Heart left ventricle (tissue), 13 donors: ENCODE data around the gene SUSD1.

Experiments used
- POLR2A ChIP-seq, 2 donors: fragments of 450-650 bp; IDR thresholded peaks; one replicate each; pipeline ENCODE4 v1.6.1; 2017; ENCODE audit warnings: antibody characterized with exemption in 2 of 2, mild to moderate bottlenecking in 2 of 2, moderate library complexity in 2 of 2
- TF ChIP-seq, protein P1 (sequence below), 12 donors: fragments of 200-600 bp; sonication (generic) in 4 of 12; IDR thresholded peaks; one replicate each; pipeline versions ENCODE4 v1.5.0 to v1.8.0; 2018 to 2022; ENCODE audit warnings: antibody characterized with exemption in 12 of 12, mild to moderate bottlenecking in 5 of 12
- donor health status: ischemic (EF 13 %, LVEDD 7.1; RV severe dilation, severe dysfunction).
- donor health status: DM: no; HTN: yes; CAD: no.
- donor health status: DM: no; HTN: no; CAD: no.
- donor health status: ischemic (EF 25% LVEDD 6.9; RV normal size, moderate dysfunction).
- donor health status: ischemic (EF 25% LVEDD 5.7; RV mildly dilated, moderate dysfunction).
- donor health status: ischemic (EF 35%, LVEDD 5.7; RV mildly dilated, moderate dysfunction).
- donor health status: nonischemic (EF 11% LVEDD 7.7; RV severe dilation, severe dysfunction).
- donor health status: DM: yes; HTN: yes; CAD: no.
- donor health status: PGD.
- donor health status: ischemic (EF 29% LVEDD 5.4; RV normal size, mild dysfunction).
- donor health status: nonischemic (EF 23%, LVEDD 6.1; RV moderate dilation, normal function).

DNA sequence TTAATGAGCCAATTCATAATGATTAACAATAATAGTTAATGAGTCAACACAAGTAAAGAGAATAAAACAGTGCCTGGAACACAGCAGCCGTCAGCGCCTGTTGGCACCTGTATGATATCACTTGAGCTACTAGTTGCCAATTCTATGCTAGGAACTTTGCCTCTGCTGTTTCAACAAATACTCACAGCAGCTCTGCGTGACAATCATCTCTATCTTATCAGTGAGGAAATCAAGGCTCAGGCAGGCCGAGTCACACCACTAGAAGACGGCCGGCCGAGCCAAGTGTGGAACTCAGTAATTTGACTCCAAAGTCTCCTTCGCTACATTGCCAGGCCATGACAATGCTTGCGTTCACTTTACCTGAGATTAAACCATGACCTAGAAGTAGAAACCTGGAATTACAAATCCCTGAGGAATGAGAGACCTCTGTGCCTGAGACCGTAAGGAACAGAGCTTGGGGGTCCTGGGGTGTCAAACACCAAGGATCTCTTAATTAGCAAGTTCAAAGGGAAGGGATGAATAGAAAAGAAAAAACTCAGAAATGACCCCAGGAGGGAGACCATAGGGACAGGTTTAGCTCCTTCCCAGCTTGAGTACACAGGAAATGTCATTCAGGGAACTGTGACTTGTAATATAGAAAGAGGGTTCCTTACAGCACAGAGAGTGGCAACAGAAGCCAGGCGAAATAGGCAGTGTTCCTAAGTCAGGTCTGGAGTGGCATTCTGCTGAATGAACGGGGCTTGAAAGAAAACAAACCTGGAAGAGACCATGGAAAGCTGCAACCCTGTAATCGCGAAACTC lies 109.1 kb downstream of the SUSD1 start:
- TF ChIP-seq POLR2A (IDR thresholded peaks at IDR 0.05) = no peak
- TF ChIP-seq, protein P1, sequence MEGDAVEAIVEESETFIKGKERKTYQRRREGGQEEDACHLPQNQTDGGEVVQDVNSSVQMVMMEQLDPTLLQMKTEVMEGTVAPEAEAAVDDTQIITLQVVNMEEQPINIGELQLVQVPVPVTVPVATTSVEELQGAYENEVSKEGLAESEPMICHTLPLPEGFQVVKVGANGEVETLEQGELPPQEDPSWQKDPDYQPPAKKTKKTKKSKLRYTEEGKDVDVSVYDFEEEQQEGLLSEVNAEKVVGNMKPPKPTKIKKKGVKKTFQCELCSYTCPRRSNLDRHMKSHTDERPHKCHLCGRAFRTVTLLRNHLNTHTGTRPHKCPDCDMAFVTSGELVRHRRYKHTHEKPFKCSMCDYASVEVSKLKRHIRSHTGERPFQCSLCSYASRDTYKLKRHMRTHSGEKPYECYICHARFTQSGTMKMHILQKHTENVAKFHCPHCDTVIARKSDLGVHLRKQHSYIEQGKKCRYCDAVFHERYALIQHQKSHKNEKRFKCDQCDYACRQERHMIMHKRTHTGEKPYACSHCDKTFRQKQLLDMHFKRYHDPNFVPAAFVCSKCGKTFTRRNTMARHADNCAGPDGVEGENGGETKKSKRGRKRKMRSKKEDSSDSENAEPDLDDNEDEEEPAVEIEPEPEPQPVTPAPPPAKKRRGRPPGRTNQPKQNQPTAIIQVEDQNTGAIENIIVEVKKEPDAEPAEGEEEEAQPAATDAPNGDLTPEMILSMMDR (IDR thresholded peaks at IDR 0.05) = no peak
